Endothelial cell (in vitro differentiated cells): ENCODE results near the gene HAVCR2. TPM values are rescaled to one million over a fixed set of nuclear protein-coding genes. Genes with fewer than 3 reads are reported as not detected.
"Not testable (repeated sequence)": the region's sequence is repeated elsewhere in the genome, so short reads cannot be mapped to it uniquely, and the experiment has no call there.

ENCODE experiments used
- DNase-seq: peaks from one replicate; pipeline ENCODE4 v3.0.0; 2021; ENCODE audit warnings: low spot score
- H3K27ac Mint-ChIP-seq: one replicate; pipeline ENCODE4 v1.8.0; 2021; ENCODE audit warnings: mixed read lengths, inconsistent platforms; ENCODE audit not compliant: unreplicated experiment
- H3K27me3 Mint-ChIP-seq: one replicate; pipeline ENCODE4 v1.8.0; 2021; ENCODE audit warnings: mild to moderate bottlenecking, moderate library complexity, mixed read lengths, inconsistent platforms; ENCODE audit not compliant: unreplicated experiment
- H3K36me3 Mint-ChIP-seq: one replicate; pipeline ENCODE4 v1.8.0; 2021; ENCODE audit warnings: mild to moderate bottlenecking, low read depth, mixed read lengths, inconsistent platforms; ENCODE audit not compliant: unreplicated experiment
- H3K4me1 Mint-ChIP-seq: one replicate; pipeline ENCODE4 v1.8.0; 2021; ENCODE audit warnings: mild to moderate bottlenecking, mixed read lengths, inconsistent platforms; ENCODE audit not compliant: unreplicated experiment
- H3K4me3 Mint-ChIP-seq: one replicate; pipeline ENCODE4 v1.8.0; 2021; ENCODE audit warnings: mild to moderate bottlenecking, mixed read lengths, inconsistent platforms; ENCODE audit not compliant: unreplicated experiment
- H3K9me3 Mint-ChIP-seq: one replicate; pipeline ENCODE4 v1.8.0; 2021; ENCODE audit warnings: mixed read lengths, inconsistent platforms; ENCODE audit not compliant: unreplicated experiment
- CTCF ChIP-seq: fragments of 200-600 bp; sonication (generic); IDR thresholded peaks from one replicate; pipeline ENCODE4 v1.5.0; 2021; ENCODE audit warnings: antibody characterized with exemption; ENCODE audit not compliant: unreplicated experiment
- total RNA-seq: library from RNA; stranded (reverse); fragmentation: NEBNext Ultra II Directional; extraction: Animal tissue kit (Norgen Biotek cat#: 25700); gene quantifications from one replicate; pipeline ENCODE4 v1.2.1, GENCODE V29; 2021; ENCODE audit not compliant: unreplicated experiment

Gene HAVCR2
- total RNA-seq, 1 donor from 2014 or later: 0.15 TPM

- H3K36me3 Mint-ChIP-seq: no peaks in the 10 kb centered on the region
- H3K27ac Mint-ChIP-seq: no peak overlapping the region
- TF ChIP-seq CTCF: no peak
- no peak for DNase-seq
- peaks cover 20% of the 10 kb centered on the region for H3K4me1 Mint-ChIP-seq
- no peak overlapping the region for H3K4me3 Mint-ChIP-seq
- no peaks in the 10 kb centered on the region for H3K9me3 Mint-ChIP-seq
- H3K27me3 Mint-ChIP-seq: peaks cover 2% of the 10 kb centered on the region
Observed at GRCh38 chr5:157047898-157048297, 60.9 kb downstream of the HAVCR2 start.

GRCh38 chr5:157047016-157047415, 61.8 kb downstream of the HAVCR2 start:
- H3K36me3 Mint-ChIP-seq, H3K27me3 Mint-ChIP-seq, DNase-seq, H3K4me3 Mint-ChIP-seq, H3K27ac Mint-ChIP-seq, H3K9me3 Mint-ChIP-seq: not testable (repeated sequence)
- peaks cover 20% of the 10 kb centered on the region for H3K4me1 Mint-ChIP-seq

GRCh38 chr5:157046041-157046440, 62.8 kb downstream of the HAVCR2 start:
- Mint-ChIP-seq H3K27me3 (no peaks in the 10 kb centered on the region), H3K9me3 (no peaks in the 10 kb centered on the region), H3K4me1 (peaks cover 20% of the 10 kb centered on the region), H3K4me3 (no peak overlapping the region), H3K36me3 (no peaks in the 10 kb centered on the region), H3K27ac (no peak overlapping the region)
- DNase-seq: no peak
- no peak for TF ChIP-seq CTCF

GRCh38 chr5:157045601-157046000, 63.2 kb downstream of the HAVCR2 start:
- TF ChIP-seq CTCF: no peak
- H3K4me1 Mint-ChIP-seq: peaks cover 17% of the 10 kb centered on the region
- H3K27me3 Mint-ChIP-seq: no peaks in the 10 kb centered on the region
- no peaks in the 10 kb centered on the region for H3K36me3 Mint-ChIP-seq
- DNase-seq: no peak
- no peak overlapping the region for H3K4me3 Mint-ChIP-seq
- H3K9me3 Mint-ChIP-seq: no peaks in the 10 kb centered on the region
- H3K27ac Mint-ChIP-seq: no peak overlapping the region

GRCh38 chr5:157038568-157039187, 70.2 kb downstream of the HAVCR2 start:
- H3K9me3 Mint-ChIP-seq: no peaks in the 10 kb centered on the region
- peaks cover 15% of the 10 kb centered on the region for H3K4me1 Mint-ChIP-seq
- no peak overlapping the region for H3K27ac Mint-ChIP-seq
- no peak overlapping the region for H3K4me3 Mint-ChIP-seq
- H3K27me3 Mint-ChIP-seq: no peaks in the 10 kb centered on the region
- H3K36me3 Mint-ChIP-seq: no peaks in the 10 kb centered on the region
- DNase-seq: no peak
- TF ChIP-seq CTCF: no peak

Other genes with a start within 250 kb of the HAVCR2 start
- gene TIMD4, start 145.8 kb downstream of the HAVCR2 start, total RNA-seq: not detected
- gene HAVCR1, start 49.9 kb downstream of the HAVCR2 start, total RNA-seq: not detected
- 9.5 TPM for gene MED7, start 33.8 kb upstream of the HAVCR2 start, total RNA-seq
- not detected for gene GARIN3, start 57.2 kb upstream of the HAVCR2 start, total RNA-seq
- not detected for gene ITK, start 71.8 kb upstream of the HAVCR2 start, total RNA-seq
- gene CYFIP2, start 157.1 kb upstream of the HAVCR2 start, total RNA-seq: 42.9 TPM